ENCODE results near the gene KCNC1. TPM values are rescaled to one million over a fixed set of nuclear protein-coding genes. Genes with fewer than 3 reads are reported as not detected.

KCNC1 gene
- total RNA-seq, 4 donors from 2014 or later = not detected

DNA sequence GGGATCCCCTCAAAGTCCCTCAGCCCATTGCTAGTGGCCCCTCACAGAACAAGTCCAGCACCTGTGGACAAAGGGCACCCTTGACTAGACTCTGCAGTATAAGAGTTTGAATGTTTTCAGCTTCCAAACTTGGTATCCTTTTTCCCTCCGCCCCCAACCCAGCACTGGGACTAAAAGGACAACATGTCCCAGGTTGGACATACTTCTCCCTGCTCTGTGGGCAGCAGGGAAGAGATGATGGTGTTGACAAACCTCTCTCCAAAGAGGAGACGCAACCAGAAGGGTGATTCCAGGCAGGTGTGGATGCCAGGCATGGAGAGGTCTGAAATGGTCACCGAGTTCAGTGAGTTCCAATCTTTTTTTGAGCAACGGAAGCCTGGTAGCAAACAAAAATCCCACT is 19.7 kb upstream of the KCNC1 start:
- intact Hi-C loops (cut with DNase I) = no loop called here
- Histone ChIP-seq H3K27ac (no peak overlapping the region), H3K9me3 (no peaks in the 10 kb centered on the region), H3K4me1 (peaks cover 0 to 13% (median 4%) of the 10 kb centered on the region in 3 donors), H3K36me3 (no peaks in the 10 kb centered on the region), H3K27me3 (peaks cover 2 to 95% (median 5%) of the 10 kb centered on the region in 4 donors), H3K4me3 (no peak overlapping the region)
- 74 to 84% methylated on average over 3 to 4 of the region's 4 CpGs for WGBS, 2 donors
- TF ChIP-seq, protein P1, sequence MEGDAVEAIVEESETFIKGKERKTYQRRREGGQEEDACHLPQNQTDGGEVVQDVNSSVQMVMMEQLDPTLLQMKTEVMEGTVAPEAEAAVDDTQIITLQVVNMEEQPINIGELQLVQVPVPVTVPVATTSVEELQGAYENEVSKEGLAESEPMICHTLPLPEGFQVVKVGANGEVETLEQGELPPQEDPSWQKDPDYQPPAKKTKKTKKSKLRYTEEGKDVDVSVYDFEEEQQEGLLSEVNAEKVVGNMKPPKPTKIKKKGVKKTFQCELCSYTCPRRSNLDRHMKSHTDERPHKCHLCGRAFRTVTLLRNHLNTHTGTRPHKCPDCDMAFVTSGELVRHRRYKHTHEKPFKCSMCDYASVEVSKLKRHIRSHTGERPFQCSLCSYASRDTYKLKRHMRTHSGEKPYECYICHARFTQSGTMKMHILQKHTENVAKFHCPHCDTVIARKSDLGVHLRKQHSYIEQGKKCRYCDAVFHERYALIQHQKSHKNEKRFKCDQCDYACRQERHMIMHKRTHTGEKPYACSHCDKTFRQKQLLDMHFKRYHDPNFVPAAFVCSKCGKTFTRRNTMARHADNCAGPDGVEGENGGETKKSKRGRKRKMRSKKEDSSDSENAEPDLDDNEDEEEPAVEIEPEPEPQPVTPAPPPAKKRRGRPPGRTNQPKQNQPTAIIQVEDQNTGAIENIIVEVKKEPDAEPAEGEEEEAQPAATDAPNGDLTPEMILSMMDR (IDR thresholded peaks at IDR 0.05) = no peak
- TF ChIP-seq POLR2A (IDR thresholded peaks at IDR 0.05) = no peak
- DNase-seq = no peak

DNA sequence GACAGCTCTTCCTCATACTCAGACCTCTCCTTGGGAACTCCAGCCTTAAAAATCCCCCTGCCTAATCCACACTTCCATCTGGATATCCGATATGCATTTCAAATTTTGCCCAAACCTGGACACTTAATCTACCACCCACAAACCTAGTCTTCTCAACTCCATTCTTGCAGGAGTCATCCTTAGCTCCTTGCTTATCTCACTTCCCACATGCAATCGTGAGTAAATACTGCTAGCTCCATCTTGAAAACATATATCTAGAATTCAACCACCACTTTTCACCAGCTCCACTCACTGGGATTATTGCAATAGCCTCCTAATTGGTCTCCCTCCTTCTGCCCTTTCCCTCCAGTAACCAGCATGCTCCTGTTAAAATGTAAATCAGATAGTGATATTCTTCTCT is 17.8 kb upstream of the KCNC1 start:
- WGBS, 2 donors = 67 to 76% methylated on average over 2 of the region's 2 CpGs
- no peak for DNase-seq
- H3K27me3 ChIP-seq = peaks cover 18 to 97% (median 22%) of the 10 kb centered on the region in 4 donors
- no peak overlapping the region for H3K27ac ChIP-seq
- no peaks in the 10 kb centered on the region for H3K36me3 ChIP-seq
- no peaks in the 10 kb centered on the region for H3K9me3 ChIP-seq
- peaks cover 4 to 33% (median 8%) of the 10 kb centered on the region in 3 donors for H3K4me1 ChIP-seq
- intact Hi-C loops (cut with DNase I) = no loop called here
- H3K4me3 ChIP-seq = no peak overlapping the region
- no peak for TF ChIP-seq POLR2A (IDR thresholded peaks at IDR 0.05)
- TF ChIP-seq, protein P1 (IDR thresholded peaks at IDR 0.05) = no peak

DNA sequence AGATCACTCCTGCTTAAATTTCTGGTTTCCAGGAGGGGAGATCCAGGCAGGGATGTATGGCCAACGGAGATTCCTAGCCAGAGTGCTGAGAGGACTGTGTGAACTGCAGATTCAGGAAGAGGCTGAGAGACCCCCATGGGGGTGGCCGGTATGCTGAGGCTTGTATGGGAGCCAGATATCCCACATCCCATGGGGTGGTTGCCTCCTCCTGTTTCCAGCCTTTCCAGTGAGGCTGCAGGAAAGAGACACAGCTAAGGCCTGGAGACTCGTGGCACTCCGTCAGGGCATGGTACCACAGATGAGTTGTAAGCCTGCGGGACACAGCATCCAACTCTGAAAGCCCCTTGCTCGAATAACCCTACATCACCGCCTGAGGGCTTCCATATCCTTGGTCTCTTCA is 16.6 kb upstream of the KCNC1 start:
- no peak overlapping the region for H3K4me3 ChIP-seq
- WGBS, 2 donors = 60 to 65% methylated on average over 4 to 7 of the region's 7 CpGs
- peaks cover 20 to 97% (median 23%) of the 10 kb centered on the region in 4 donors for H3K27me3 ChIP-seq
- H3K36me3 ChIP-seq = no peaks in the 10 kb centered on the region
- H3K4me1 ChIP-seq = peaks cover 4 to 37% (median 8%) of the 10 kb centered on the region in 3 donors
- no peak for DNase-seq
- TF ChIP-seq, protein P1 (IDR thresholded peaks at IDR 0.05) = no peak
- no peak for TF ChIP-seq POLR2A (IDR thresholded peaks at IDR 0.05)
- no peak overlapping the region for H3K27ac ChIP-seq
- intact Hi-C loops (cut with DNase I) = no loop called here
- no peaks in the 10 kb centered on the region for H3K9me3 ChIP-seq

DNA sequence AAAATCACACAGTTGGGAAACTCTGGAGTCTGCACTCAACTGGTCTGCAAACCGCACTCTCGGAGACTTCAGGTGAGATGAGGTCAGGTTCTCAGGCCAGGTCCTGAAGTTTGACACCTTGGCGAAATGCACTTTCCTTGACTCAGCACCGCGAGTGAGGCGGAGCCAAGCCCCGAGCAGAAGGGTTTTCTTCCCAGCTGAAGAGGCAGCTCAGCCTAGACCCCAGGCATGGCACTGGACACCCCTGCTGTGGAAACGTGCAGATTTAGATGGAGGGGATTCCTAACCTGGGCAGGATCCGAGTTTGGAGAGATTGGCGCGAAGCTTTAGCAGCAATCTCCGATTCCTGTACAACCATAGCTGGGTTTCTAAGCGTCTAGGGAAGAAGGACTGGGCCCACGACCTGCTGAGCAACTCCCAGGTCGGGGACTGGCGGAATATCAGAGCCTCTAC is 16.0 kb upstream of the KCNC1 start:
- no peak overlapping the region for H3K27ac ChIP-seq
- intact Hi-C loops (cut with DNase I) = no loop called here
- H3K4me1 ChIP-seq = peaks cover 4 to 37% (median 8%) of the 10 kb centered on the region in 3 donors
- WGBS, 2 donors = 17 to 31% methylated on average over 2 to 5 of the region's 16 CpGs
- no peaks in the 10 kb centered on the region for H3K9me3 ChIP-seq
- no peak overlapping the region for H3K4me3 ChIP-seq
- DNase-seq = no peak
- no peaks in the 10 kb centered on the region for H3K36me3 ChIP-seq
- peaks cover 20 to 97% (median 23%) of the 10 kb centered on the region in 4 donors for H3K27me3 ChIP-seq
- TF ChIP-seq, protein P1 (IDR thresholded peaks at IDR 0.05) = no peak
- no peak for TF ChIP-seq POLR2A (IDR thresholded peaks at IDR 0.05)

DNA sequence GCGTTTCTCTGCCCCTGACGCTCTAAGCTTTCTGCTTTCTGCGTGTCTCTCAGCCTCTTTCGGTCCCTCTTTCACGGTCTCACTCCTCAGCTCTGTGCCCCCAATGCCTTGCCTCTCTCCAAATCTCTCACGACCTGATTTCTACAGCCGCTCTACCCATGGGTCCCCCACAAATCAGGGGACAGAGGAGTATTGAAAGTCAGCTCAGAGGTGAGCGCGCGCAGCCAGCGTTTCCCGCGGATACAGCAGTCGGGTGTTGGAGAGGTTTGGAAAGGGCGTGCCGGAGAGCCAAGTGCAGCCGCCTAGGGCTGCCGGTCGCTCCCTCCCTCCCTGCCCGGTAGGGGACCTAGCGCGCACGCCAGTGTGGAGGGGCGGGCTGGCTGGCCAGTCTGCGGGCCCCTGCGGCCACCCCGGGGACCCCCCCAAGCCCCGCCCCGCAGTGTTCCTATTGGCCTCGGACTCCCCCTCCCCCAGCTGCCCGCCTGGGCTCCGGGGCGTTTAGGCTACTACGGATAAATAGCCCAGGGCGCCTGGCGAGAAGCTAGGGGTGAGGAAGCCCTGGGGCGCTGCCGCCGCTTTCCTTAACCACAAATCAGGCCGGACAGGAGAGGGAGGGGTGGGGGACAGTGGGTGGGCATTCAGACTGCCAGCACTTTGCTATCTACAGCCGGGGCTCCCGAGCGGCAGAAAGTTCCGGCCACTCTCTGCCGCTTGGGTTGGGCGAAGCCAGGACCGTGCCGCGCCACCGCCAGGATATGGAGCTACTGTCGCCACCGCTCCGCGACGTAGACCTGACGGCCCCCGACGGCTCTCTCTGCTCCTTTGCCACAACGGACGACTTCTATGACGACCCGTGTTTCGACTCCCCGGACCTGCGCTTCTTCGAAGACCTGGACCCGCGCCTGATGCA is 15.3 kb upstream of the KCNC1 start, which contains the start of gene MYOD1:
Gene MYOD1, plus strand, starts transcription at position 544 of the 910 bp plus-strand sequence. Its CDS starts 212 bp downstream, at position 756.
- peaks cover 20 to 97% (median 23%) of the 10 kb centered on the region in 4 donors for H3K27me3 ChIP-seq
- H3K4me3 ChIP-seq = peak within 1 kb of the TSS in 1 of 4 donors; percentile 10
- intact Hi-C loops (cut with DNase I) = no loop called here
- TF ChIP-seq POLR2A (IDR thresholded peaks at IDR 0.05) = no peak
- TF ChIP-seq, protein P1 (IDR thresholded peaks at IDR 0.05) = no peak
- no peak for DNase-seq
- peaks cover 4 to 37% (median 8%) of the 10 kb centered on the region in 3 donors for H3K4me1 ChIP-seq
- H3K9me3 ChIP-seq = no peaks in the 10 kb centered on the region
- 2 to 3% methylated on average over 19 to 25 of the region's 68 CpGs for WGBS, 2 donors
- H3K36me3 ChIP-seq = no peaks in the 10 kb centered on the region
- H3K27ac ChIP-seq = no peak within 1 kb of the TSS
